K562 (cell line): ENCODE measurements around the gene SLC6A8. TPM values are rescaled to one million over a fixed set of nuclear protein-coding genes. Genes with fewer than 3 reads are reported as not detected.
A peak's percentile ranks its signal among the peaks of the same experiment; 100 is the strongest.

Experiments used
- HDGF ChIP-seq: fragments of 450-650 bp; IDR thresholded peaks from 2 replicates; pipeline ENCODE4 v1.6.1; 2016
- MAFK ChIP-seq: IDR thresholded peaks from 2 replicates; pipeline ENCODE4 v1.6.1; 2011; ENCODE audit warnings: low read length, improper control_type of control experiment
- NR2C1 ChIP-seq, 2 experiments: fragments of 450-650 bp; IDR thresholded peaks; 2 replicates each; pipeline ENCODE4 v1.6.1; 2017; ENCODE audit warnings: mild to moderate bottlenecking in 2 of 2, antibody characterized with exemption in 1 of 2, inconsistent platforms in 1 of 2, missing compliant biosample characterization in 1 of 2, missing genetic modification characterization in 1 of 2
- RBM14 ChIP-seq: fragments of 200-400 bp; formaldehyde crosslinking; IDR thresholded peaks from 2 replicates; pipeline ENCODE4 v1.6.1; 2018; ENCODE audit warnings: low read depth, mild to moderate bottlenecking, low read length, moderate library complexity, borderline replicate concordance; ENCODE audit not compliant: insufficient read depth
- TCF3 ChIP-seq: sonication (generic); formaldehyde crosslinking; IDR thresholded peaks from 2 replicates; pipeline ENCODE4 v1.4.0; 2020; ENCODE audit warnings: mild to moderate bottlenecking, missing genetic modification reagents
- ZBTB5 ChIP-seq: fragments of 450-650 bp; IDR thresholded peaks from 2 replicates; pipeline ENCODE4 v1.6.1; 2017; ENCODE audit warnings: antibody characterized with exemption
- ZBTB8A ChIP-seq: fragments of 450-650 bp; IDR thresholded peaks from 2 replicates; pipeline ENCODE4 v1.6.1; 2018; ENCODE audit warnings: mild to moderate bottlenecking, moderate library complexity; ENCODE audit not compliant: partially characterized antibody
- ZNF280A ChIP-seq: fragments of 450-650 bp; IDR thresholded peaks from 2 replicates; pipeline ENCODE4 v1.6.1; 2018; ENCODE audit warnings: mild to moderate bottlenecking, low read depth; ENCODE audit not compliant: partially characterized antibody
- ZNF324 ChIP-seq: fragments of 250-450 bp; sonication (Bioruptor Pico); IDR thresholded peaks from 2 replicates; pipeline ENCODE4 v1.4.0; 2020; ENCODE audit warnings: mild to moderate bottlenecking
- polyA plus RNA-seq, 8 experiments: library from polyadenylated mRNA; depleted of rRNA in 4 of 8; stranded (reverse) in 5 of 8; unstranded in 3 of 8; fragments of >200 nt; fragmentation: Nextera tagmentation in 2 of 8; fragmentation: Illumina TruSeq in 1 of 8; extraction: Ambion mirVana in 2 of 8; extraction: Trizol in 1 of 8; gene quantifications; 2 replicates each; pipeline versions ENCODE4 v1.2.1 to v1.2.3, GENCODE V29; 2011 to 2014; ENCODE audit warnings: inconsistent platforms in 1 of 8, missing spikeins in 1 of 8
- total RNA-seq, 7 experiments: library from RNA; depleted of rRNA in 6 of 7; stranded (reverse); fragments of >200 nt in 6 of 7; fragmentation: Illumina TruSeq in 2 of 7; extraction: Trizol in 2 of 7; gene quantifications; 2 replicates each; pipeline versions ENCODE4 v1.2.1 to v1.2.3, GENCODE V29; 2011 to 2021; ENCODE audit warnings: low replicate concordance in 1 of 7
- TF ChIP-seq, protein P1 (sequence below), 2 experiments: fragments of 450-650 bp; formaldehyde crosslinking in 1 of 2; IDR thresholded peaks; 2 replicates each; pipeline versions ENCODE4 v1.4.0 to v1.6.1; 2014 to 2020; ENCODE audit warnings: mild to moderate bottlenecking in 2 of 2, borderline replicate concordance in 1 of 2, low read depth in 1 of 2
- TF ChIP-seq, protein P2 (sequence below): IDR thresholded peaks from 3 replicates; pipeline ENCODE4 v1.6.1; 2011; ENCODE audit warnings: borderline replicate concordance, mild to moderate bottlenecking, moderate library complexity; ENCODE audit not compliant: insufficient read length; ENCODE audit errors: extremely low read depth

SLC6A8 gene
- total and polyA plus RNA-seq, 9 of the 15 experiments (the other 6 are each of a cell fraction or from before 2014, with no cell fraction given): 0.68 to 144 (median 34.3) TPM

- TF ChIP-seq ZBTB5: no peak
- no peak for TF ChIP-seq ZNF324 (CRISPR knock-in tag)
- TF ChIP-seq, protein P1, sequence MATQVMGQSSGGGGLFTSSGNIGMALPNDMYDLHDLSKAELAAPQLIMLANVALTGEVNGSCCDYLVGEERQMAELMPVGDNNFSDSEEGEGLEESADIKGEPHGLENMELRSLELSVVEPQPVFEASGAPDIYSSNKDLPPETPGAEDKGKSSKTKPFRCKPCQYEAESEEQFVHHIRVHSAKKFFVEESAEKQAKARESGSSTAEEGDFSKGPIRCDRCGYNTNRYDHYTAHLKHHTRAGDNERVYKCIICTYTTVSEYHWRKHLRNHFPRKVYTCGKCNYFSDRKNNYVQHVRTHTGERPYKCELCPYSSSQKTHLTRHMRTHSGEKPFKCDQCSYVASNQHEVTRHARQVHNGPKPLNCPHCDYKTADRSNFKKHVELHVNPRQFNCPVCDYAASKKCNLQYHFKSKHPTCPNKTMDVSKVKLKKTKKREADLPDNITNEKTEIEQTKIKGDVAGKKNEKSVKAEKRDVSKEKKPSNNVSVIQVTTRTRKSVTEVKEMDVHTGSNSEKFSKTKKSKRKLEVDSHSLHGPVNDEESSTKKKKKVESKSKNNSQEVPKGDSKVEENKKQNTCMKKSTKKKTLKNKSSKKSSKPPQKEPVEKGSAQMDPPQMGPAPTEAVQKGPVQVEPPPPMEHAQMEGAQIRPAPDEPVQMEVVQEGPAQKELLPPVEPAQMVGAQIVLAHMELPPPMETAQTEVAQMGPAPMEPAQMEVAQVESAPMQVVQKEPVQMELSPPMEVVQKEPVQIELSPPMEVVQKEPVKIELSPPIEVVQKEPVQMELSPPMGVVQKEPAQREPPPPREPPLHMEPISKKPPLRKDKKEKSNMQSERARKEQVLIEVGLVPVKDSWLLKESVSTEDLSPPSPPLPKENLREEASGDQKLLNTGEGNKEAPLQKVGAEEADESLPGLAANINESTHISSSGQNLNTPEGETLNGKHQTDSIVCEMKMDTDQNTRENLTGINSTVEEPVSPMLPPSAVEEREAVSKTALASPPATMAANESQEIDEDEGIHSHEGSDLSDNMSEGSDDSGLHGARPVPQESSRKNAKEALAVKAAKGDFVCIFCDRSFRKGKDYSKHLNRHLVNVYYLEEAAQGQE (IDR thresholded peaks at IDR 0.05; ENCODE audit: borderline replicate concordance): peak; percentile 79
- TF ChIP-seq, protein P1 (CRISPR knock-in tag; IDR thresholded peaks at IDR 0.05; ENCODE audit: low read depth): no peak
- TF ChIP-seq ZNF280A: no peak
- TF ChIP-seq TCF3 (CRISPR knock-in tag): no peak
- TF ChIP-seq HDGF: no peak
- TF ChIP-seq MAFK: no peak
- TF ChIP-seq, protein P2, sequence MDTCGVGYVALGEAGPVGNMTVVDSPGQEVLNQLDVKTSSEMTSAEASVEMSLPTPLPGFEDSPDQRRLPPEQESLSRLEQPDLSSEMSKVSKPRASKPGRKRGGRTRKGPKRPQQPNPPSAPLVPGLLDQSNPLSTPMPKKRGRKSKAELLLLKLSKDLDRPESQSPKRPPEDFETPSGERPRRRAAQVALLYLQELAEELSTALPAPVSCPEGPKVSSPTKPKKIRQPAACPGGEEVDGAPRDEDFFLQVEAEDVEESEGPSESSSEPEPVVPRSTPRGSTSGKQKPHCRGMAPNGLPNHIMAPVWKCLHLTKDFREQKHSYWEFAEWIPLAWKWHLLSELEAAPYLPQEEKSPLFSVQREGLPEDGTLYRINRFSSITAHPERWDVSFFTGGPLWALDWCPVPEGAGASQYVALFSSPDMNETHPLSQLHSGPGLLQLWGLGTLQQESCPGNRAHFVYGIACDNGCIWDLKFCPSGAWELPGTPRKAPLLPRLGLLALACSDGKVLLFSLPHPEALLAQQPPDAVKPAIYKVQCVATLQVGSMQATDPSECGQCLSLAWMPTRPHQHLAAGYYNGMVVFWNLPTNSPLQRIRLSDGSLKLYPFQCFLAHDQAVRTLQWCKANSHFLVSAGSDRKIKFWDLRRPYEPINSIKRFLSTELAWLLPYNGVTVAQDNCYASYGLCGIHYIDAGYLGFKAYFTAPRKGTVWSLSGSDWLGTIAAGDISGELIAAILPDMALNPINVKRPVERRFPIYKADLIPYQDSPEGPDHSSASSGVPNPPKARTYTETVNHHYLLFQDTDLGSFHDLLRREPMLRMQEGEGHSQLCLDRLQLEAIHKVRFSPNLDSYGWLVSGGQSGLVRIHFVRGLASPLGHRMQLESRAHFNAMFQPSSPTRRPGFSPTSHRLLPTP: no peak
- TF ChIP-seq ZBTB8A: no peak
- TF ChIP-seq NR2C1 (IDR thresholded peaks at IDR 0.05): no peak
- no peak for TF ChIP-seq NR2C1 (tag; IDR thresholded peaks at IDR 0.05)
- no peak for TF ChIP-seq RBM14
Observed at GRCh38 chrX:153667956-153668396, 19.8 kb upstream of the SLC6A8 start (continued).
